Measurements from ENCODE around the gene SCMH1. TPM values are rescaled to one million over a fixed set of nuclear protein-coding genes. Genes with fewer than 3 reads are reported as not detected.
A peak's percentile ranks its signal among the peaks of the same experiment; 100 is the strongest.

The SCMH1 gene
- total RNA-seq, 1 experiment from 2014 or later = 16.9 TPM

- no peak for DNase-seq (ENCODE audit: extremely low read depth, low read depth)
Measured at GRCh38 chr1:40981691-40982448, 260.2 kb downstream of the SCMH1 start.

DNA sequence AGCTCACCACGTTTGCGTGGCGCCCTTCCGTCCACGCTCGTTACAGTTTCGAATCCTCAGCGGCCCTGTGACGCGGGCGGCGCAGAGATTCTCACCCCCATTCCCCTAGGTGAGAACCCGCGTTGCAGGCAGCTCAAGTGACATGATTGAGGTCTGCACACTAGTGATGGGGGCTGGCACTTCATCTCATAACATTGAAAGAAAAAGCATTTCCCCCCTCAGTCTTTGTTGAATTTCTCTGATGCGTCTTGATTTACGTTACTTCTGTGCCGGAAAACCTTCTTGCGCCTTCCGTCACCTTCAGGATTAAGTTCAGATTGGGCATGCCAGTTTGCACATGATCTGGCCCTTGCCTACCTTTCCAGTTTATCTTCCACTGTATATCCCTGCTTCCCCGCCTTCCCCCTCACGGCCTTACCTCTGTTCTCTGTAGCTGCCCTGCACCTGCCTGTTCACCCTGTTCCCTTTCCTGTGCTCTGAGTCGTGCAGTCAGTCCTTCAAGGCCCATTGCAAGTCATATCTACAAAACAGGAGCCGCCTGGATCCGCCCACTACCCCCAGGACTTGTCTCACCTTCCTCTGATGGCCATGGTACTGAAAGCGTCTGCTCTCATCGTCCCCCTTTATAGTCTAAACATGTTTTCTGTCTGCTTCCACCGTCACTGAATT lies 261.5 kb downstream of the SCMH1 start:
- DNase-seq (ENCODE audit: extremely low read depth, low read depth) = no peak

- no peak for DNase-seq (ENCODE audit: extremely low read depth, low read depth)
Measured at GRCh38 chr1:40980068-40980452, 262.0 kb downstream of the SCMH1 start.

DNA sequence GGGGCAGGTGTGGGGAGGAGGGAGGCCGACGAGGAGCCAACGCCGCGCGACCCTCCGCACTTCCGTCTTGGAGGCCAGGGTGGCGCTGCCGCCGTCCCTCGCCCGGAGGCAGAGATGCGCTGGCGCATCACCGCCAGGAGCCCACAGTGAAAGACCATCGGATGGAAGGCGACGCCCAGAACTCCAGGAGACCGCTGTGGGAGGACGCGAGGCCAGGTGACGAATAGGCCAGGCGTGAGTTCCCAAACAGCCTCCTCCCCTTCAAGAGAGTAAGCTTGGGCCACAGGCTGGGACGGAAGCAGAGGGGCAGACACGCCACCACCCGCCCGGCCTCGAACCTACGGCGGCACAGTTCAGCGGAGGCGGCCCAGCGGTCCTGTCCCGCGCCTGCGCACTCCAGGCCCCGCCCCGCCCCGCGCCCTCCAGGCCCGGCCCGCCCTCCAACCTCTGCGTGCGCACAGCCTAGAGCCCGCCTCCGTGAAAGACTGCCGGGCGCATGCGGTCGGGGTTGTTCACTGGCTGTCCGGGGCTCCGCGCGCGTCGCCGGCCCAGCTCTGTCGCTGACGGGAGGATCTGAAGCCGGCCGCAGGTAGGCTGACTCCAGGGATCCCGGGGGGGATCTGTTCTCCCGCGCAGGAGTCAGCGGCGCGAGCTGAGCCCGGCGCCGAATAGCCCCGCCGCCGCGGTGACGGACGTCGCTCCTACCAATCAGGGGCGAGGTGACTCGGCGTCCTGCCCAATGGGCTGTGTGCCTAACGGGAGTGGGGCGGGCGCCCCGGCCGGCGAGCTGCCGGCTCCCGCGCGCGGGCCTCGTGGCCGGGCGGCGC lies 262.7 kb downstream of the SCMH1 start, which contains the start of gene CTPS1:
Gene CTPS1 (plus strand): TSS at position 456 of the 827 bp plus-strand sequence. CDS start 3,595 bp downstream, outside the sequence.
- peak; percentile 84 for DNase-seq (ENCODE audit: extremely low read depth, low read depth)

DNA sequence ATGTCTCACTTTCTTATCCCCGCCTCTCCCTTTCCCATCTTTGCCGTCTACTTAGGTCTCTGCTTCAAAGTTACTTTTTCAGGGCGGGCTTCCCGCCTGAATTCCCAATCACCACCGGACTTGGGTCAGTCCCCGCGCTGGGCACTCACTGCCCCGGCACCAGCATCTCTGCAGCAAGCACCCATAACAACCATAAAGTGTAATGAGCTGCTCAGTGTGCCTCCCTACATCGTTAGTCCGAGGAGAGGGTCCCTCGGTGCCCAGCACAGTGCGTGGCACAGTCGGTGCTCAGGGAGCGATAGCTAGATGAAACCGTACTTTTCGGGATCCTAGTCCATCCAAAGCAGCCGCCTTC lies 263.2 kb downstream of the SCMH1 start:
- DNase-seq (ENCODE audit: extremely low read depth, low read depth) = no peak

DNA sequence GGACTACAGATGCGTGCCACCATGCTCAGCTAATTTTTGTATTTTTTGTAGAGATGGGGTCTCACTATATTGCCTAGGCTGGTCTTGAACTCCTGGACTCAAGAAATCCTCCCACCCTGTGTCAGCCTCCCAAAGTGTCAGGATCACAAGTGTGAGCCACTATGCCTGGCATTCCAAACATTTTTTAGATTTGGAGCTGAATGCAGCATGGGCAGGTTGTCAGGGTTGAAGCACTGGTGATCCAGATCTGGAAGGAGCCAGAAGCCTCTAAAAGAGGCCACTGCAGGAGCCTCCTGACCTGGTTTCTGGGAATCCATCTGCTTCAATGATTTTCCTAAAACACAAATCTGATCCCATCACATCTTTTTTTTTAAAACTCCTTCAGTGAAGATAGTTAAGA lies 264.4 kb downstream of the SCMH1 start:
- peak; percentile 36 for DNase-seq (ENCODE audit: extremely low read depth, low read depth)

Other genes with a start within 250 kb of the SCMH1 start
- 0.05 TPM in 1 of 2 replicates, not detected in the other for gene SLFNL1, start 220.6 kb downstream of the SCMH1 start, total RNA-seq (2014; rRNA removed; shearing (Covaris generic))
- gene FOXO6, start 119.1 kb upstream of the SCMH1 start, total RNA-seq (2014; rRNA removed; shearing (Covaris generic)) = 0.05 TPM in 1 of 2 replicates, not detected in the other
- not detected in 2 replicates for gene EDN2, start 242.4 kb upstream of the SCMH1 start, total RNA-seq (2014; rRNA removed; shearing (Covaris generic))

Data from NCI-H460 (cell line).